Measurements from ENCODE around the gene FOXA2. TPM values are rescaled to one million over a fixed set of nuclear protein-coding genes. Genes with fewer than 3 reads are reported as not detected.

FOXA2 gene
- total RNA-seq, 1 donor from 2014 or later, result not detected

GRCh38 chr20:22544462-22544861, 39.9 kb downstream of the FOXA2 start:
- no peak overlapping the region for H3K27ac ChIP-seq (ENCODE audit: low read depth, low read length)
- H3K9me3 ChIP-seq (ENCODE audit: control insufficient read depth in 3 of 3, low read length in 3 of 3), result peaks cover 0 to 2% (median 0%) of the 10 kb centered on the region in 3 donors
- H3K9ac ChIP-seq (ENCODE audit: low read depth in 1 of 3, low read length in 3 of 3), result no peak overlapping the region
- H3K4me1 ChIP-seq (ENCODE audit: control insufficient read depth in 3 of 3, insufficient read depth in 3 of 3, low read length in 3 of 3), result no peaks in the 10 kb centered on the region
- no peaks in the 10 kb centered on the region for H3K36me3 ChIP-seq (ENCODE audit: control insufficient read depth in 3 of 3, insufficient read depth in 3 of 3, low read length in 3 of 3)
- peaks cover 3 to 20% (median 9%) of the 10 kb centered on the region in 3 donors for H3K27me3 ChIP-seq (ENCODE audit: control insufficient read depth in 3 of 3, insufficient read depth in 3 of 3, low read length in 3 of 3)
- no peak overlapping the region for H3K4me3 ChIP-seq (ENCODE audit: low read length in 3 of 3)

GRCh38 chr20:22542427-22542826, 41.9 kb downstream of the FOXA2 start:
- no peak overlapping the region for H3K4me3 ChIP-seq (ENCODE audit: low read length in 3 of 3)
- no peak overlapping the region for H3K27ac ChIP-seq (ENCODE audit: low read depth, low read length)
- H3K9ac ChIP-seq (ENCODE audit: low read depth in 1 of 3, low read length in 3 of 3), result no peak overlapping the region
- no peaks in the 10 kb centered on the region for H3K4me1 ChIP-seq (ENCODE audit: control insufficient read depth in 3 of 3, insufficient read depth in 3 of 3, low read length in 3 of 3)
- peaks cover 0 to 2% (median 0%) of the 10 kb centered on the region in 3 donors for H3K9me3 ChIP-seq (ENCODE audit: control insufficient read depth in 3 of 3, low read length in 3 of 3)
- peaks cover 3 to 11% (median 5%) of the 10 kb centered on the region in 3 donors for H3K27me3 ChIP-seq (ENCODE audit: control insufficient read depth in 3 of 3, insufficient read depth in 3 of 3, low read length in 3 of 3)
- no peaks in the 10 kb centered on the region for H3K36me3 ChIP-seq (ENCODE audit: control insufficient read depth in 3 of 3, insufficient read depth in 3 of 3, low read length in 3 of 3)

- Histone ChIP-seq H3K27me3 (ENCODE audit: control insufficient read depth in 3 of 3, insufficient read depth in 3 of 3, low read length in 3 of 3) (peaks cover 3 to 9% (median 5%) of the 10 kb centered on the region in 3 donors), H3K9ac (ENCODE audit: low read depth in 1 of 3, low read length in 3 of 3) (no peak overlapping the region), H3K4me1 (ENCODE audit: control insufficient read depth in 3 of 3, insufficient read depth in 3 of 3, low read length in 3 of 3) (no peaks in the 10 kb centered on the region), H3K36me3 (ENCODE audit: control insufficient read depth in 3 of 3, insufficient read depth in 3 of 3, low read length in 3 of 3) (no peaks in the 10 kb centered on the region), H3K27ac (ENCODE audit: low read depth, low read length) (no peak overlapping the region), H3K9me3 (ENCODE audit: control insufficient read depth in 3 of 3, low read length in 3 of 3) (peaks cover 0 to 2% (median 0%) of the 10 kb centered on the region in 3 donors), H3K4me3 (ENCODE audit: low read length in 3 of 3) (no peak overlapping the region)
Measured at GRCh38 chr20:22540832-22541231, 43.5 kb downstream of the FOXA2 start.

- Histone ChIP-seq H3K36me3 (ENCODE audit: control insufficient read depth in 3 of 3, insufficient read depth in 3 of 3, low read length in 3 of 3) (no peaks in the 10 kb centered on the region), H3K27ac (ENCODE audit: low read depth, low read length) (no peak overlapping the region), H3K9ac (ENCODE audit: low read depth in 1 of 3, low read length in 3 of 3) (no peak overlapping the region), H3K4me1 (ENCODE audit: control insufficient read depth in 3 of 3, insufficient read depth in 3 of 3, low read length in 3 of 3) (no peaks in the 10 kb centered on the region), H3K4me3 (ENCODE audit: low read length in 3 of 3) (no peak overlapping the region), H3K9me3 (ENCODE audit: control insufficient read depth in 3 of 3, low read length in 3 of 3) (peaks cover 0 to 2% (median 0%) of the 10 kb centered on the region in 3 donors), H3K27me3 (ENCODE audit: control insufficient read depth in 3 of 3, insufficient read depth in 3 of 3, low read length in 3 of 3) (peaks cover 0 to 5% (median 2%) of the 10 kb centered on the region in 3 donors)
Measured at GRCh38 chr20:22536956-22537756, 47.2 kb downstream of the FOXA2 start.

GRCh38 chr20:22536141-22536828, 48.1 kb downstream of the FOXA2 start:
- H3K4me1 ChIP-seq (ENCODE audit: control insufficient read depth in 3 of 3, insufficient read depth in 3 of 3, low read length in 3 of 3), result no peaks in the 10 kb centered on the region
- H3K27me3 ChIP-seq (ENCODE audit: control insufficient read depth in 3 of 3, insufficient read depth in 3 of 3, low read length in 3 of 3), result peaks cover 0 to 5% (median 2%) of the 10 kb centered on the region in 3 donors
- H3K9ac ChIP-seq (ENCODE audit: low read depth in 1 of 3, low read length in 3 of 3), result no peak overlapping the region
- no peak overlapping the region for H3K4me3 ChIP-seq (ENCODE audit: low read length in 3 of 3)
- H3K9me3 ChIP-seq (ENCODE audit: control insufficient read depth in 3 of 3, low read length in 3 of 3), result peaks cover 0 to 2% (median 0%) of the 10 kb centered on the region in 3 donors
- no peak overlapping the region for H3K27ac ChIP-seq (ENCODE audit: low read depth, low read length)
- no peaks in the 10 kb centered on the region for H3K36me3 ChIP-seq (ENCODE audit: control insufficient read depth in 3 of 3, insufficient read depth in 3 of 3, low read length in 3 of 3)

- Histone ChIP-seq H3K4me1 (ENCODE audit: control insufficient read depth in 3 of 3, insufficient read depth in 3 of 3, low read length in 3 of 3) (no peaks in the 10 kb centered on the region), H3K27ac (ENCODE audit: low read depth, low read length) (no peak overlapping the region), H3K9ac (ENCODE audit: low read depth in 1 of 3, low read length in 3 of 3) (no peak overlapping the region)
Measured at GRCh38 chr20:22535483-22535882, 48.9 kb downstream of the FOXA2 start.

GRCh38 chr20:22533823-22534751, 50.3 kb downstream of the FOXA2 start:
- peaks cover 0 to 4% (median 2%) of the 10 kb centered on the region in 3 donors for H3K27me3 ChIP-seq (ENCODE audit: control insufficient read depth in 3 of 3, insufficient read depth in 3 of 3, low read length in 3 of 3)
- H3K36me3 ChIP-seq (ENCODE audit: control insufficient read depth in 3 of 3, insufficient read depth in 3 of 3, low read length in 3 of 3), result no peaks in the 10 kb centered on the region
- no peak overlapping the region for H3K9ac ChIP-seq (ENCODE audit: low read depth in 1 of 3, low read length in 3 of 3)
- H3K4me3 ChIP-seq (ENCODE audit: low read length in 3 of 3), result no peak overlapping the region
- H3K27ac ChIP-seq (ENCODE audit: low read depth, low read length), result no peak overlapping the region
- H3K4me1 ChIP-seq (ENCODE audit: control insufficient read depth in 3 of 3, insufficient read depth in 3 of 3, low read length in 3 of 3), result no peaks in the 10 kb centered on the region
- no peaks in the 10 kb centered on the region for H3K9me3 ChIP-seq (ENCODE audit: control insufficient read depth in 3 of 3, low read length in 3 of 3)

More at GRCh38 chr20:22535483-22535882, 48.9 kb downstream of the FOXA2 start:
- H3K36me3 ChIP-seq (ENCODE audit: control insufficient read depth in 3 of 3, insufficient read depth in 3 of 3, low read length in 3 of 3), result no peaks in the 10 kb centered on the region
- peaks cover 0 to 2% (median 0%) of the 10 kb centered on the region in 3 donors for H3K9me3 ChIP-seq (ENCODE audit: control insufficient read depth in 3 of 3, low read length in 3 of 3)
- H3K4me3 ChIP-seq (ENCODE audit: low read length in 3 of 3), result no peak overlapping the region
- H3K27me3 ChIP-seq (ENCODE audit: control insufficient read depth in 3 of 3, insufficient read depth in 3 of 3, low read length in 3 of 3), result peaks cover 0 to 2% (median 2%) of the 10 kb centered on the region in 3 donors

- H3K27me3 ChIP-seq (ENCODE audit: control insufficient read depth in 3 of 3, insufficient read depth in 3 of 3, low read length in 3 of 3), result peaks cover 0 to 4% (median 2%) of the 10 kb centered on the region in 3 donors
- H3K9me3 ChIP-seq (ENCODE audit: control insufficient read depth in 3 of 3, low read length in 3 of 3), result no peaks in the 10 kb centered on the region
- no peak overlapping the region for H3K4me3 ChIP-seq (ENCODE audit: low read length in 3 of 3)
- no peaks in the 10 kb centered on the region for H3K36me3 ChIP-seq (ENCODE audit: control insufficient read depth in 3 of 3, insufficient read depth in 3 of 3, low read length in 3 of 3)
- no peak overlapping the region for H3K9ac ChIP-seq (ENCODE audit: low read depth in 1 of 3, low read length in 3 of 3)
- H3K27ac ChIP-seq (ENCODE audit: low read depth, low read length), result no peak overlapping the region
- no peaks in the 10 kb centered on the region for H3K4me1 ChIP-seq (ENCODE audit: control insufficient read depth in 3 of 3, insufficient read depth in 3 of 3, low read length in 3 of 3)
Measured at GRCh38 chr20:22532598-22532997, 51.8 kb downstream of the FOXA2 start.

GRCh38 chr20:22531756-22532155, 52.6 kb downstream of the FOXA2 start:
- no peaks in the 10 kb centered on the region for H3K4me1 ChIP-seq (ENCODE audit: control insufficient read depth in 3 of 3, insufficient read depth in 3 of 3, low read length in 3 of 3)
- H3K27ac ChIP-seq (ENCODE audit: low read depth, low read length), result no peak overlapping the region
- no peaks in the 10 kb centered on the region for H3K36me3 ChIP-seq (ENCODE audit: control insufficient read depth in 3 of 3, insufficient read depth in 3 of 3, low read length in 3 of 3)
- no peaks in the 10 kb centered on the region for H3K9me3 ChIP-seq (ENCODE audit: control insufficient read depth in 3 of 3, low read length in 3 of 3)
- H3K4me3 ChIP-seq (ENCODE audit: low read length in 3 of 3), result no peak overlapping the region
- H3K27me3 ChIP-seq (ENCODE audit: control insufficient read depth in 3 of 3, insufficient read depth in 3 of 3, low read length in 3 of 3), result peaks cover 0 to 5% (median 2%) of the 10 kb centered on the region in 3 donors
- no peak overlapping the region for H3K9ac ChIP-seq (ENCODE audit: low read depth in 1 of 3, low read length in 3 of 3)

All from skeletal muscle tissue (tissue), 4 donors.